DOHH2 (cell line): Measurements from ENCODE around the gene RTP2.

Source experiments
- CTCF ChIP-seq: fragments of 200-600 bp; sonication (generic); IDR thresholded peaks from one replicate; pipeline ENCODE4 v1.5.1; 2014; ENCODE audit warnings: antibody characterized with exemption, mild to moderate bottlenecking, low read depth, low read length; ENCODE audit not compliant: poor library complexity, severe bottlenecking
- EZH2phosphoT487 ChIP-seq: fragments of 200-600 bp; sonication (generic); IDR thresholded peaks from 2 replicates; pipeline ENCODE4 v1.6.1; 2017; ENCODE audit warnings: borderline replicate concordance, mild to moderate bottlenecking, antibody characterized with exemption, low read length, moderate library complexity, mixed read lengths

- TF ChIP-seq CTCF (peak; percentile 96), EZH2phosphoT487 (no peak)
Observed at GRCh38 chr3:187741403-187742350, 39.3 kb upstream of the RTP2 start.
